Suprapubic skin (tissue), 4 donors: ENCODE results near the gene RAPGEF2. TPM values are rescaled to one million over a fixed set of nuclear protein-coding genes. Genes with fewer than 3 reads are reported as not detected.

Experiments
- DNase-seq, 2 donors: peaks; one replicate each; pipeline ENCODE4 v3.0.0-alpha.2; 2019; ENCODE audit warnings: low spot score in 2 of 2
- H3K27ac ChIP-seq: fragments of 200-600 bp; sonication (generic); one replicate; pipeline ENCODE4 v1.5.1; 2019
- H3K27me3 ChIP-seq: fragments of 200-600 bp; sonication (generic); one replicate; pipeline ENCODE4 v1.5.1; 2019
- H3K36me3 ChIP-seq: fragments of 200-600 bp; sonication (generic); one replicate; pipeline ENCODE4 v1.5.1; 2019
- H3K4me1 ChIP-seq: fragments of 200-600 bp; sonication (generic); one replicate; pipeline ENCODE4 v1.5.1; 2019
- H3K4me3 ChIP-seq: fragments of 200-600 bp; sonication (generic); one replicate; pipeline ENCODE4 v1.5.1; 2019; ENCODE audit warnings: mild to moderate bottlenecking
- H3K9me3 ChIP-seq: fragments of 200-600 bp; sonication (generic); one replicate; pipeline ENCODE4 v1.5.1; 2019
- EP300 ChIP-seq: sonication (generic); formaldehyde crosslinking; IDR thresholded peaks from one replicate; pipeline ENCODE4 v1.6.1; 2017; ENCODE audit warnings: antibody characterized with exemption
- POLR2A ChIP-seq, 2 donors: fragments of 450-650 bp; IDR thresholded peaks; one replicate each; pipeline ENCODE4 v1.6.1; 2017; ENCODE audit warnings: antibody characterized with exemption in 2 of 2, mild to moderate bottlenecking in 2 of 2, moderate library complexity in 2 of 2
- POLR2AphosphoS5 ChIP-seq, 3 donors: sonication (generic); formaldehyde crosslinking; IDR thresholded peaks; one replicate each; pipeline ENCODE4 v1.6.1; 2017; ENCODE audit warnings: antibody characterized with exemption in 3 of 3
- WGBS: methylation state at CpG from one replicate; pipeline ENCODE4 v1.1.5; 2018; 5-methylcytosine and 5-hydroxymethylcytosine counted together
- total RNA-seq, 4 donors: library from RNA; depleted of rRNA; stranded (reverse); fragments of >200 nt; gene quantifications; one replicate each; pipeline ENCODE4 v1.1.0, GENCODE V29; 2016
- TF ChIP-seq, protein P1 (sequence below), 2 donors: fragments of 200-600 bp in 1 of 2; fragments of 450-650 bp in 1 of 2; sonication (generic) in 1 of 2; IDR thresholded peaks; one replicate each; pipeline ENCODE4 v1.5.1; 2016 to 2019; ENCODE audit warnings: antibody characterized with exemption in 2 of 2, mild to moderate bottlenecking in 1 of 2, moderate library complexity in 1 of 2

Gene RAPGEF2
- total RNA-seq, 4 donors from 2014 or later, result 31.3 to 62.4 (median 43.5) TPM

GRCh38 chr4:159401226-159401712, 298.4 kb downstream of the RAPGEF2 start:
- Histone ChIP-seq H3K4me3 (no peak overlapping the region), H3K27me3 (no peaks in the 10 kb centered on the region), H3K36me3 (no peaks in the 10 kb centered on the region), H3K27ac (no peak overlapping the region), H3K4me1 (peaks cover 5% of the 10 kb centered on the region), H3K9me3 (no peaks in the 10 kb centered on the region)
- 55% methylated on average over 4 of the region's 4 CpGs for WGBS
- TF ChIP-seq, protein P1, sequence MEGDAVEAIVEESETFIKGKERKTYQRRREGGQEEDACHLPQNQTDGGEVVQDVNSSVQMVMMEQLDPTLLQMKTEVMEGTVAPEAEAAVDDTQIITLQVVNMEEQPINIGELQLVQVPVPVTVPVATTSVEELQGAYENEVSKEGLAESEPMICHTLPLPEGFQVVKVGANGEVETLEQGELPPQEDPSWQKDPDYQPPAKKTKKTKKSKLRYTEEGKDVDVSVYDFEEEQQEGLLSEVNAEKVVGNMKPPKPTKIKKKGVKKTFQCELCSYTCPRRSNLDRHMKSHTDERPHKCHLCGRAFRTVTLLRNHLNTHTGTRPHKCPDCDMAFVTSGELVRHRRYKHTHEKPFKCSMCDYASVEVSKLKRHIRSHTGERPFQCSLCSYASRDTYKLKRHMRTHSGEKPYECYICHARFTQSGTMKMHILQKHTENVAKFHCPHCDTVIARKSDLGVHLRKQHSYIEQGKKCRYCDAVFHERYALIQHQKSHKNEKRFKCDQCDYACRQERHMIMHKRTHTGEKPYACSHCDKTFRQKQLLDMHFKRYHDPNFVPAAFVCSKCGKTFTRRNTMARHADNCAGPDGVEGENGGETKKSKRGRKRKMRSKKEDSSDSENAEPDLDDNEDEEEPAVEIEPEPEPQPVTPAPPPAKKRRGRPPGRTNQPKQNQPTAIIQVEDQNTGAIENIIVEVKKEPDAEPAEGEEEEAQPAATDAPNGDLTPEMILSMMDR (IDR thresholded peaks at IDR 0.05), result no peak
- TF ChIP-seq POLR2A (IDR thresholded peaks at IDR 0.05) (no peak), POLR2AphosphoS5 (IDR thresholded peaks at IDR 0.05) (no peak), EP300 (no peak)
- DNase-seq, result no peak

DNA sequence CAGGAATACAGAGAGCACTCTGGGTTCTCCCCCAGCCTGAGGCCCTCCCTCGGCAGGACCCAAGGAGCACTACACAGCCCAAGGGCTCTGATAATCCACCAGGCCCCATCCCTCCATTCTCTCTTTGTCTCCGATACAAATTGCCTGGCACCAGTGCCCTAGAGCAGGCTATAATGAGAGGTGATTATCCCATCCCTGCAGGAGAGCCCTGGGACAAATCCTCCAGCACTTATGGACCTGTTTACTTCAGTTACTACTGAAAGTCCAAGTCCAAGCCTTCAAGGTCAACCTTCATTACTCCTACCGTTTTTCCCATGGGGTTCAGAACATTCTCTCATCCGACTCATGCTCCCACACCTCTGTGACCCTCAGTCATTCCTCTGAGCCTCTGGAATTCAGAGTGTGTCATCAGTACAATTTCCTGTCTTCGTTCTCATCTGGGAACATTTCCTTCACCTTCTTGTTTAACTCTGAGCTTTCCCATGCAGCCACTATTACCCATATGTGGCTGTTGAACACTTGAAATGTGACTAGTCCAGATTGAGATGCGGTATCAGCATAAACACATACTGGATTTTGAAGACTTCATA, 299.0 kb downstream of the RAPGEF2 start:
- Histone ChIP-seq H3K4me3 (no peak overlapping the region), H3K4me1 (peaks cover 5% of the 10 kb centered on the region), H3K27me3 (no peaks in the 10 kb centered on the region), H3K9me3 (no peaks in the 10 kb centered on the region), H3K36me3 (no peaks in the 10 kb centered on the region), H3K27ac (no peak overlapping the region)
- no peak for TF ChIP-seq POLR2AphosphoS5 (IDR thresholded peaks at IDR 0.05)
- TF ChIP-seq, protein P1 (IDR thresholded peaks at IDR 0.05), result no peak
- no peak for TF ChIP-seq POLR2A (IDR thresholded peaks at IDR 0.05)
- no peak for TF ChIP-seq EP300
- DNase-seq, result no peak
- WGBS, result 75% methylated on average over 6 of the region's 6 CpGs
